T-helper 1 cell treated with Interleukin-12 subunit alpha and Interleukin-12 subunit beta and Interleukin-4 antibody, amounts not matched to agents 30 ng/mL and 1 ng/mL, for 36 hours (primary cell): ENCODE data around the gene USP32. TPM values are rescaled to one million over a fixed set of nuclear protein-coding genes. Genes with fewer than 3 reads are reported as not detected.
"Not testable (repeated sequence)": the region's sequence is repeated elsewhere in the genome, so short reads cannot be mapped to it uniquely, and the experiment has no call there.

Experiments used
- intact Hi-C: fragments of 100-400 bp; cut with micrococcal nuclease; formaldehyde crosslinking; loops from one replicate; pipeline ENCODE4 v1.15.1; 2024
- total RNA-seq: library from RNA; stranded (reverse); gene quantifications from 2 replicates; pipeline ENCODE4 v1.2.3, GENCODE V29; 2022

The USP32 gene
- total RNA-seq, 1 donor from 2014 or later: 42.5 TPM

- intact Hi-C loops: no loop called here
Observed at GRCh38 chr17:60381958-60382357, 10.0 kb downstream of the USP32 start.

- intact Hi-C loops: not testable (repeated sequence)
Observed at GRCh38 chr17:60379461-60379860, 12.5 kb downstream of the USP32 start.

- intact Hi-C loops: not testable (repeated sequence)
Observed at GRCh38 chr17:60378187-60378586, 13.7 kb downstream of the USP32 start.

- intact Hi-C loops: no loop called here
Observed at GRCh38 chr17:60372790-60373483, 19.0 kb downstream of the USP32 start.

- intact Hi-C loops: no loop called here
Observed at GRCh38 chr17:60371818-60372510, 20.0 kb downstream of the USP32 start.

- intact Hi-C loops: no loop called here
Observed at GRCh38 chr17:60371416-60371815, 20.5 kb downstream of the USP32 start.

GRCh38 chr17:60369727-60370126 lies 22.2 kb downstream of the USP32 start:
- intact Hi-C loops: no loop called here

- intact Hi-C loops: no loop called here
Observed at GRCh38 chr17:60363700-60364405, 28.1 kb downstream of the USP32 start.

GRCh38 chr17:60362329-60362728 lies 29.6 kb downstream of the USP32 start:
- intact Hi-C loops: no loop called here

- intact Hi-C loops: no loop called here
Observed at GRCh38 chr17:60361889-60362288, 30.0 kb downstream of the USP32 start.

- intact Hi-C loops: no loop called here
Observed at GRCh38 chr17:60359415-60359814, 32.5 kb downstream of the USP32 start.

- intact Hi-C loops: no loop called here
Observed at GRCh38 chr17:60358606-60359225, 33.2 kb downstream of the USP32 start.

GRCh38 chr17:60356940-60357339 lies 35.0 kb downstream of the USP32 start:
- intact Hi-C loops: no loop called here

- intact Hi-C loops: loop anchor here (1.0 kb wide), 1 partner anchor 35 kb away; no protein-coding TSS in a partner anchor
Observed at GRCh38 chr17:60355663-60356594, 36.0 kb downstream of the USP32 start.

- intact Hi-C loops: no loop called here
Observed at GRCh38 chr17:60354223-60354622, 37.7 kb downstream of the USP32 start.

- intact Hi-C loops: no loop called here
Observed at GRCh38 chr17:60353773-60354172, 38.2 kb downstream of the USP32 start.

- intact Hi-C loops: no loop called here
Observed at GRCh38 chr17:60352569-60352968, 39.4 kb downstream of the USP32 start.

- intact Hi-C loops: no loop called here
Observed at GRCh38 chr17:60352071-60352470, 39.9 kb downstream of the USP32 start.

- intact Hi-C loops: no loop called here
Observed at GRCh38 chr17:60351012-60351695, 40.8 kb downstream of the USP32 start.

- intact Hi-C loops: no loop called here
Observed at GRCh38 chr17:60348616-60349015, 43.3 kb downstream of the USP32 start.
